ENCODE results near the gene ZNF660. TPM values are rescaled to one million over a fixed set of nuclear protein-coding genes. Genes with fewer than 3 reads are reported as not detected.

Gene ZNF660
- total and polyA plus RNA-seq, 2 experiments from 2014 or later: 4.0 to 9.8 TPM

DNA sequence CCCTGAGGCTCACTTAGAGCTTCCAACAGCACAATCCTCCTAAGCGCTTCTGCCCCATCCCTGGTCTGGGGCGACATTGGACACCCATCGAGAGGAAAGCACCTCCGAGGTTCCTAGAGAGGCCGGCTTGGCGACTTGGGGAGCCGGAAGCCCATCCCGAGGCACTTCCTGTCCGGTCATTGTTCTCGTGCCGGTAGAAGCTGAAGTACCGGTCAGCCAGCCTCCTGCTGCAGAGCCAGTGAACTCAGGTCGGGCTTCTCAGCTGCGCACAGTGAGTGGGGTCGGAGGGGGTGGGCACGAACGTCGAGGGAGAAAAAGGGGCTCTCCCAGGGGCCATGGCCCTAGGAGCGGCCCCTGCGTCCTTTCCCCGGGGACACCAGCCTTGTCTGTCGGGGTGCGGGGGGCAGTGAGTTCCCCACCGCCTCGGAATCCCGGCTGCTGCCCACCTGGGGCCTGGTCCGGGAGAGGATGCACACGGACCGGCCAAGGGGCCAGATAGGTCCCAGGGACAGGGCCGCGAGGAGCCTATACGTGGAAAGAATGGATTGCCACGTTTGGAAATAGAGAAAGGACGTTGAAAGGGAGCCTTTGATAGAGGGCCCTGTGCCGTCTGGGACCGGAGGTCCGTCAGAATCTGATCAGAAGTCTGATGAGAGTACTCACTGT lies 63.9 kb downstream of the ZNF660 start, which contains the start of gene ZNF35:
Gene ZNF35 (plus strand): TSS at position 169 of the 666 bp plus-strand sequence. CDS start 2,336 bp downstream, outside the sequence.
- Histone ChIP-seq H3K9me2 (replicated peaks; ENCODE audit: insufficient read depth) (no peaks in the 10 kb centered on the region), H3K4me1 (ENCODE audit: insufficient read depth) (peaks cover 8% of the 10 kb centered on the region), H4K20me1 (ENCODE audit: insufficient read depth, poor library complexity, severe bottlenecking) (no peaks in the 10 kb centered on the region), H3K27ac (peak within 1 kb of the TSS; percentile 82), H3K36me3 (replicated peaks; ENCODE audit: insufficient read depth, low read depth) (no peaks in the 10 kb centered on the region), H3K9me3 (ENCODE audit: low read depth) (peaks cover under 1% of the 10 kb centered on the region), H3K4me2 (peak within 1 kb of the TSS; percentile 81), H3K79me2 (peaks cover 23% of the 10 kb centered on the region), H3K4me3 (peak within 1 kb of the TSS; percentile 90), H3K27me3 (no peaks in the 10 kb centered on the region), H2AFZ (peak within 1 kb of the TSS; percentile 94)
- under 1% methylated on average over 37 of the region's 37 CpGs for WGBS (ENCODE audit: low lambda C conversion rate, missing lambda C conversion rate)
- TF ChIP-seq EZH2 (IDR thresholded peaks at IDR 0.05; ENCODE audit: borderline replicate concordance): no peak
- no peak for TF ChIP-seq EZH2phosphoT487 (IDR thresholded peaks at IDR 0.05; ENCODE audit: low read depth, severe bottlenecking, unreplicated experiment)
- TF ChIP-seq, protein P1, sequence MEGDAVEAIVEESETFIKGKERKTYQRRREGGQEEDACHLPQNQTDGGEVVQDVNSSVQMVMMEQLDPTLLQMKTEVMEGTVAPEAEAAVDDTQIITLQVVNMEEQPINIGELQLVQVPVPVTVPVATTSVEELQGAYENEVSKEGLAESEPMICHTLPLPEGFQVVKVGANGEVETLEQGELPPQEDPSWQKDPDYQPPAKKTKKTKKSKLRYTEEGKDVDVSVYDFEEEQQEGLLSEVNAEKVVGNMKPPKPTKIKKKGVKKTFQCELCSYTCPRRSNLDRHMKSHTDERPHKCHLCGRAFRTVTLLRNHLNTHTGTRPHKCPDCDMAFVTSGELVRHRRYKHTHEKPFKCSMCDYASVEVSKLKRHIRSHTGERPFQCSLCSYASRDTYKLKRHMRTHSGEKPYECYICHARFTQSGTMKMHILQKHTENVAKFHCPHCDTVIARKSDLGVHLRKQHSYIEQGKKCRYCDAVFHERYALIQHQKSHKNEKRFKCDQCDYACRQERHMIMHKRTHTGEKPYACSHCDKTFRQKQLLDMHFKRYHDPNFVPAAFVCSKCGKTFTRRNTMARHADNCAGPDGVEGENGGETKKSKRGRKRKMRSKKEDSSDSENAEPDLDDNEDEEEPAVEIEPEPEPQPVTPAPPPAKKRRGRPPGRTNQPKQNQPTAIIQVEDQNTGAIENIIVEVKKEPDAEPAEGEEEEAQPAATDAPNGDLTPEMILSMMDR (IDR thresholded peaks at IDR 0.05; ENCODE audit: poor library complexity): no peak
- DNase-seq (ENCODE audit: low spot score): peak; percentile 92

Other genes with a start within 250 kb of the ZNF660 start
- gene TCAIM, start 246.2 kb upstream of the ZNF660 start, total RNA-seq: 36.3 and 37.4 TPM in 2 replicates
- gene TCAIM, start 246.2 kb upstream of the ZNF660 start, polyA plus RNA-seq: 19.6 and 20.7 TPM in 2 replicates
- 10.5 and 14.7 TPM in 2 replicates for gene ZNF445, start 107.3 kb upstream of the ZNF660 start, total RNA-seq
- gene ZNF445, start 107.3 kb upstream of the ZNF660 start, polyA plus RNA-seq: 6.1 and 6.4 TPM in 2 replicates
- gene ZKSCAN7, start 29.8 kb upstream of the ZNF660 start, total RNA-seq: 9.6 and 9.9 TPM in 2 replicates
- gene ZKSCAN7, start 29.8 kb upstream of the ZNF660 start, polyA plus RNA-seq: 6.0 and 7.9 TPM in 2 replicates
- gene ZNF197, start 40.1 kb downstream of the ZNF660 start, total RNA-seq: 17.1 and 17.5 TPM in 2 replicates
- 5.3 and 7.1 TPM in 2 replicates for gene ZNF197, start 40.1 kb downstream of the ZNF660 start, polyA plus RNA-seq
- gene ZNF35, start 63.8 kb downstream of the ZNF660 start, total RNA-seq: 9.6 and 15.3 TPM in 2 replicates
- gene ZNF35, start 63.8 kb downstream of the ZNF660 start, polyA plus RNA-seq: 3.4 and 4.2 TPM in 2 replicates
- 1.8 and 3.3 TPM in 2 replicates for gene ZNF502, start 127.7 kb downstream of the ZNF660 start, total RNA-seq
- 1.2 and 2.6 TPM in 2 replicates for gene ZNF502, start 127.7 kb downstream of the ZNF660 start, polyA plus RNA-seq
- 2.6 and 7.3 TPM in 2 replicates for gene ZNF501, start 144.7 kb downstream of the ZNF660 start, total RNA-seq
- gene ZNF501, start 144.7 kb downstream of the ZNF660 start, polyA plus RNA-seq: 1.6 and 4.8 TPM in 2 replicates
- gene KIAA1143, start 176.7 kb downstream of the ZNF660 start, total RNA-seq: 24.0 and 25.1 TPM in 2 replicates
- 11.4 and 11.5 TPM in 2 replicates for gene KIAA1143, start 176.7 kb downstream of the ZNF660 start, polyA plus RNA-seq
- 2.7 and 4.1 TPM in 2 replicates for gene KIF15, start 176.8 kb downstream of the ZNF660 start, total RNA-seq
- gene KIF15, start 176.8 kb downstream of the ZNF660 start, polyA plus RNA-seq: 1.4 and 2.6 TPM in 2 replicates